Measurements from ENCODE around the gene ACP4.

Gene ACP4

GRCh38 chr19:50833802-50834167, 43.6 kb downstream of the ACP4 start:
- TF ChIP-seq CTCF (conservative IDR thresholded peaks at IDR 0.05), result no peak
- H3K27ac ChIP-seq, result peak overlapping the region; percentile 100; the same call in 1 of the 2 replicates

GRCh38 chr19:50835103-50835784, 45.0 kb downstream of the ACP4 start:
- H3K27ac ChIP-seq, result peak overlapping the region; percentile 100
- TF ChIP-seq CTCF (conservative IDR thresholded peaks at IDR 0.05), result no peak

- no peak for TF ChIP-seq CTCF (conservative IDR thresholded peaks at IDR 0.05)
Measured at GRCh38 chr19:50835785-50836542, 45.7 kb downstream of the ACP4 start.

GRCh38 chr19:50836543-50837195, 46.5 kb downstream of the ACP4 start:
- peak overlapping the region; percentile 100 for H3K27ac ChIP-seq
- no peak for TF ChIP-seq CTCF (conservative IDR thresholded peaks at IDR 0.05)

More at GRCh38 chr19:50835785-50836542, 45.7 kb downstream of the ACP4 start:
- peak overlapping the region; percentile 100 for H3K27ac ChIP-seq

GRCh38 chr19:50837300-50837699, 47.1 kb downstream of the ACP4 start:
- peak overlapping the region; percentile 100 for H3K27ac ChIP-seq
- no peak for TF ChIP-seq CTCF (conservative IDR thresholded peaks at IDR 0.05)

GRCh38 chr19:50838239-50838638, 48.0 kb downstream of the ACP4 start:
- TF ChIP-seq CTCF (conservative IDR thresholded peaks at IDR 0.05), result peak; percentile 65
- H3K27ac ChIP-seq, result peak overlapping the region; percentile 100
